PC-9 (cell line): ENCODE measurements around the gene KLHDC4.

ENCODE experiments used
- EZH2 ChIP-seq: fragments of 200-600 bp; sonication (generic); IDR thresholded peaks from 2 replicates; pipeline ENCODE4 v1.8.0; 2017; ENCODE audit warnings: antibody characterized with exemption, low read depth
- TF ChIP-seq, protein P1 (sequence below): fragments of 200-600 bp; sonication (generic); conservative IDR thresholded peaks from 2 replicates; pipeline ENCODE4 v1.6.1; 2017; ENCODE audit warnings: mixed run types, antibody characterized with exemption, mild to moderate bottlenecking, moderate library complexity

- TF ChIP-seq, protein P1, sequence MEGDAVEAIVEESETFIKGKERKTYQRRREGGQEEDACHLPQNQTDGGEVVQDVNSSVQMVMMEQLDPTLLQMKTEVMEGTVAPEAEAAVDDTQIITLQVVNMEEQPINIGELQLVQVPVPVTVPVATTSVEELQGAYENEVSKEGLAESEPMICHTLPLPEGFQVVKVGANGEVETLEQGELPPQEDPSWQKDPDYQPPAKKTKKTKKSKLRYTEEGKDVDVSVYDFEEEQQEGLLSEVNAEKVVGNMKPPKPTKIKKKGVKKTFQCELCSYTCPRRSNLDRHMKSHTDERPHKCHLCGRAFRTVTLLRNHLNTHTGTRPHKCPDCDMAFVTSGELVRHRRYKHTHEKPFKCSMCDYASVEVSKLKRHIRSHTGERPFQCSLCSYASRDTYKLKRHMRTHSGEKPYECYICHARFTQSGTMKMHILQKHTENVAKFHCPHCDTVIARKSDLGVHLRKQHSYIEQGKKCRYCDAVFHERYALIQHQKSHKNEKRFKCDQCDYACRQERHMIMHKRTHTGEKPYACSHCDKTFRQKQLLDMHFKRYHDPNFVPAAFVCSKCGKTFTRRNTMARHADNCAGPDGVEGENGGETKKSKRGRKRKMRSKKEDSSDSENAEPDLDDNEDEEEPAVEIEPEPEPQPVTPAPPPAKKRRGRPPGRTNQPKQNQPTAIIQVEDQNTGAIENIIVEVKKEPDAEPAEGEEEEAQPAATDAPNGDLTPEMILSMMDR: no peak
- TF ChIP-seq EZH2: no peak
These were observed 52.1 kb downstream of the KLHDC4 start for GRCh38 chr16:87713451-87714229.
